ENCODE measurements around the gene MACROD1.

Gene MACROD1

DNA sequence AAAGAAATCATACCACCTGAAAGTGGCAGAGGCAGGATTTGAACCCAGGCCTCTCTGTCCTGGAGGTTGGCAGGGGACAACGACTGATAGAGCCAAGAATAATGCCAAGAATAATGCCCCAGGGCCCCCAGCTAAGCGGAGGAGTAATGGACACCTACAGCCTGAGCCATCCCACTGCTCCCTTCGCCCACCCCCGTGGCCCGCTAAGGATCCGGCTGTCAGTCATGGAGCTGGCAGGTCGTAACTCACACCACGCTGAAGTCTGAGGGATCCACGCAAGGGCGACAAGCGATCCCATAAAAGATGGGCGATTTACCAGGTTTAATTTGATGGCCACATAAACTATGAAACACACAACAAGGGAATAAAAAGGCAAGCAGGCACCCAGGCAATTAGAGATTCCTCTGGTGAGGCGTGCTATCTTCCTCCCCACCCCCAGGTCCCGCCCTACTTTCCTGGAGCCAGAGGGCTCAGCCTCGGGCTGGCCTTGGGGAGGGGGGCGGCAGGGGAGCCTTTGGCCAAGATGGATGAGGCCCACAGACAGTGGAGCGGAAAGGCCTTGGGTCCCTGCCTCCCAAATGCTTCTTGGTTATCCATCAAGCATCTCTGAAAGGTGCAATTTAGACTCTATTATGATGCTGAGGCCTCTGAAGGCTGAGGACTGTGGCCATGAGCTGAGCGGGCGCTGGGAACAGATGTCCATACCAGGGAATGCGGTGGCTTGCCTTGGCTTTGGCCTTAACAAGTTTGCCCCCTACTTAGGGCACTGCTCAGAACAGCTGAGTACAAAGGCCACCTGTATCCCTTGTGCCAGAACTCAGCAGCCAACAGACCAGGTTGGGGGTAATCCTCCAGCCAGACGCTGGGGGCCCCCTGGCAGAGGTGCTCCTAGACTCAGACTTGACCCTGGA is 55.2 kb downstream of the MACROD1 start:
- DNase-seq = no peak

DNA sequence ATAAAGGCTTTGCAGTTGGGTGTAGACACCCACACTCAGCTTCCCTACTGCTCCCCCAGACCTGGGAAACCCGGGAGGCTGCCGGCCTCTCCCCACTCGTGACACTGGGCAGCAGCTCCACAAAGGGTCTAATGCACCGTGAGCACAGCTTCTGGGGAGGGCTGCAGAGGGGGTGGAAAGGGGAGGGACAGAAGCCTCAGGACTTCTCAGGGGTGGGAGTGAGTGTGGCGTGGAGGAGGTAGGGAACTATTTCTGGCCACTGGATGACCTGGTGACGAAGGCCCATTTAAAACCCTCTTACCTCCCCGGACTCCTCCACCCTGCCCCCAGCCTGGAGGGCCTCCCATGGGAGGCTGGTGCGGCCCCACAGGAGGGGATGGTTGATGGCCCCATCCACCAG is 56.6 kb downstream of the MACROD1 start:
- DNase-seq = no peak

DNA sequence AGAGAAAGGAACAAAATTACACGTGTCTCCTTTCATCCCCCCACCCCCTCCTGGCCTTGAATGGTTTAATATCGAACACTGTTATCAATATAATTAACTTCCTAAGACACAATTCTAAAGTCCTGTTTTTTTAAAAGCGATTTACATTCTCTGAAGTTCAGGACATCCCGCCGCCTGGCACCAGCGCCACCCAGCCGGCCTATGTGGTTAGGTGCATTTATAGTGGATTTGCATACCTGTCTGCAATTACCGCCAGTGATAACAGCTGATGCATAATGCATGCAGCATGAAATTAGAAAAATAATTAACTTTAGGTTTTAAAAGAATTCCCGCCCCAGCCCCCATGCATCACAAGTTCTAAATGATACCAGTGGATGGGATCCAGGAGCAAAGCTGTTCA is 58.6 kb downstream of the MACROD1 start:
- DNase-seq = peak; percentile 72

DNA sequence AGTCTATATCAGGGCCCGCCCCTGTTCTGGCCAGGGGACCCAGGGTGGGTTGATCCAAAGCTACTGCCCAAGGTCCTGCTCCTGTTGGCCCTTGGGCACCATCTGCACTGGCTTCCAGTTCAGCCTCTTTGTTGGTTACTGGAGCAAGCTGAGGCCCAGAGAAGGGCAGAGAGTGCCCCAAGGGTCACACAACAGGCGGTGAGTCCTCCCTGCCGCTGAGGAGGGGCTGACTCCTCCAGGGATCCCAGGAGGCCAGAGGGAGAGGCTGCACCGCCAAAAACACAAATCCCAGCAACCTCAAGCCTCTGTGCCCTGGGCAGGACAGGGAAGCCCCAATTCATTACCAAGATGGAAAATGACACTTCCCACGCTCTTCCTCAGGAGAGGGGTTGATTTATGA is 61.3 kb downstream of the MACROD1 start:
- DNase-seq = no peak

DNA sequence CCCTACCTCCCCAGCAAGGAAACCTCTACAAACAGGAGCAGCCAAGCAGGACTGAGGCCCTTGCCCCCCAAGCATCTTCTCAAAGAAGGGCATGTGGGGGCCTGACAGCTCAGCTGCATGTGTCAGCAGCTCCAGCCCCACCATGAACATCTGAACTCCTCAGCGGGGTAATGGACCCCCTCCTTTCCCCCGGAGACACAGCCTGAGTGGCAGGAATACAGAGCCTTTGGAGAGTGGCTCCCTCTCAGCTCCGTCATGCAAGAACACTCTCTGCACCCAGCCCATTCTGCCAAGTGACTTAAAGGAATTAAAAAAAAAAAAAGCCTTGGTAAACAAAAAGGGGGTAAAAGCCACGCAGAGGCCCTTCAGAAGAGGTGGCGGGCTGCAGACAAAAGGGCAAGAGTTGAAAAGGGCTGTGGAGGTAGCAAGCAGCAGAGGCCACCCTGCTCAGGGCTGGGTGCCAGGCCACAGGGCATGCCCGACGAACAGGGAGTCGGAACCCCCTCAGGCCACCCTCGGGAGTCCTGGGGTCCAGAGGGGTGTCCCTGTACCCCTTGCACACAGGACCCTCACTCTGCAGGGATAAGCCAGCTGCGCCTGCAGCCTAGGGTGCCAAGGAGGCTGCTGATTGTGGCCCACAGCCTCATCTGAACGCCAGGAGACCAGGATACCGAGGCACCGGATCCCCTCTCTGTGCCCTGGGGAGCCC is 62.5 kb downstream of the MACROD1 start:
- DNase-seq = no peak

DNA sequence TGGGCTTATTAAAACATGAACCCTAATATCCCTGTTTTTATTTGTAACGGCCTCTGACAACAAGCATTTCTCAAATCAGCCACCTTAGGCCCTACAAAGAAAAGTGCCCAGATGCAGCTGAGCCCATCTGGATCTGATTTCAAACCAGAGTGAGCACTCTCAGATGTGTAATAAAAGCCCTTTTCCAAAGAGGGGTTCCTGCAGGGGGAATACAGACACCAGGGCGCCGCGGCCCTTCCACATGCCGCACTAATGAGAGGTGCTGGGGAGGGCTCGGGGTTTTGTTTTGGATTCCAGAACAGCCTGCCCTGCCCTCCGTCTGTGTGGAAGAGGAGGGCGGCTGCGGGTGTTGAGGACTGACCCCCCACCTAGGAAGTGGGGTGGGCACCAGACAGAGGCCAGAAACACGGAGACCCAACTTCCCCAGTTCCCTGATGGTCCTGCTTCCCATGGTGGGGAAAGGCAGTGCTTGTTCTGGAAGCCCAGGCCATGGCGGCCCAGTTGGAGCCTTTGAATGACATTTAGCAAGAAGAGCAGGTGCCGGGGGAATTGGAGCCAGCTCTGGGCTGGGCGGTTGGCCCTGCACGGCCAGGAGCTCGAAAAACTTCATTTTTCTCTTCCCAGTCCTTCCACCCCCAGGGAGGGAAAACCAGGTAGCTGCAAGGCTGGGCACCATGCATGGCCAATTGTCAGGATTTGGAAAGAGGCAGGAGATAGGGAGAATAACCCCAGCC is 63.7 kb downstream of the MACROD1 start:
- DNase-seq = no peak

DNA sequence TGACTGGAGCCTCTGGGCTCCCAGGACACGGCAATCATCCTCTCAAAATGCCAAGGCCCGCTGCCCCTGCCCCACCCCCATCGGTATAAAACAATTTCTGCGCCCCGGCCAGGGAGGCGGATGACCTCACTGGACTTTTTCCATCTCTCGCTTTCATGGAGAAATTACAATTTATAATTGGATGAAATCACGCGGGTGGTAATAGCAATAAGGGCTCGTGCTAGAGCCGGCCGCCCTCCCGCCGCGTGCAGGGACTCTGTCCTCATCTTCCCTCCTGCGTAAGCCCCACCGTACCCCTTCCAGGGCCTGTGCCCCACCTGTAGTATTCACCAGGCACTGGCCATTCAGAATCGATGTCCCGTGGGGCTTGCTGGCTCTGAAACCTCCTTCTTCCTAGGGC is 64.5 kb downstream of the MACROD1 start:
- no peak for DNase-seq

DNA sequence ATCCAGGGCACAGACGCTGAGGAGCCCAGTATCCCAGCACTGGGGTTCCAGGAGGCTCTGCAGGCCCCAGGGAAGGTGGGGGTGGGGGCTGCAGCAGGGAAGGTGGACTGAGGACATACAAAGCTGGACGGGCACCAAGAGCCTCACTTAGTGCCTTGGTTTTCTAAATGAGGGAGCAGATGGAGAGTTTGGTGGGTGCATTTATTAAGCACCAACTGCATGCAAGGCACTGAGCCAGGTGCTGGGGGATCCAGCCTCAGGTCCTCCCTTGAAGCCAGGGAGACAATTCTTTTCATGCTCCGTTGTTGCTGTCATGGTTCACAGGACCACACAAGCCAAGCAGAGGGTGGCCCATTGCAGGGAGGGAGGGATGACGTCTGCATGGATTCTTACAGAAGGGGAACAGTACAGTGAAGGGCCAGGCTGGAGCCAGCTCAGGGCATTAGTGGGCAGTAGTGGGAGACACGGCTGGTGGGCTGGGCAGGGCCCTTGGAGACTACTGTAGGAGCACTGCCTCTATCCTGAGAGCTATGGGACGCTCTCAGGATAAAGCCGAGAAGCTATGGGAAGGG is 65.0 kb downstream of the MACROD1 start:
- no peak for DNase-seq

DNA sequence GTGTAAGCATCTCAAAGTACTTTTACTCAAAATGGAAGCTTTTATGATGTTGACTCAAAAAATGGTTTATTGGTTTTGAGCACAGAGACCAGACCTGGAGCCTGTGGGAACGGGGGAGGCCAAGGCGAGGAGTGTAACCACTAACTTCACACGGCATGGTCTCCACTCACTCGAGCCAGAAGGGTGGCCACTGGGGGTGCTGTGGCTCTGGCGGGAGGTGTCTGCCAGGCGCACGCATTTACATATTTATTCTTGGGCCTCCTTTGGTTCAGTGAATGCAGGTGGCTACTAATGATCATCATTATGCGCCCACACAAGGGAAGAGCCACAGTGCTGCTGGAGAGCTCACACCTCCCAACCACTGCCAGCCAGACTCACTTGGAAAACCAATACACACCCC is 65.6 kb downstream of the MACROD1 start:
- peak; percentile 73 for DNase-seq

DNA sequence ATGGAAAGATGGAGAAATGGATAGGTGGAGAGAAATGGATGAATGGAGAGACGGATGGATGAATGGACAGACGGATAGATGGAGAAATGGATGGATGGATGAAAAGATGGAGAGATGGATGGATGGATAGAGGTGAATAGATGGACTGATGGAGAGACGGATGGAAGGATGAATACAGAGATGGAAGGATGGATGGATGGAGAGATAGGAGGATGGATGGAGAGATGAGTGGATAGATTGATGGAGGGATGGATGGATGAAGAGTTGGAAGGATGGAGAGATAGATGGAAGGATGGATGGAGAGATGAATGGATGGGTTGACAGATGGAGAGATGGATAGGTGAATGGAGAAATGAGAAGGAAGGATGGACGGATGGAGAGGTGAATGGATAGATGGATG is 66.5 kb downstream of the MACROD1 start:
- no peak for DNase-seq

DNA sequence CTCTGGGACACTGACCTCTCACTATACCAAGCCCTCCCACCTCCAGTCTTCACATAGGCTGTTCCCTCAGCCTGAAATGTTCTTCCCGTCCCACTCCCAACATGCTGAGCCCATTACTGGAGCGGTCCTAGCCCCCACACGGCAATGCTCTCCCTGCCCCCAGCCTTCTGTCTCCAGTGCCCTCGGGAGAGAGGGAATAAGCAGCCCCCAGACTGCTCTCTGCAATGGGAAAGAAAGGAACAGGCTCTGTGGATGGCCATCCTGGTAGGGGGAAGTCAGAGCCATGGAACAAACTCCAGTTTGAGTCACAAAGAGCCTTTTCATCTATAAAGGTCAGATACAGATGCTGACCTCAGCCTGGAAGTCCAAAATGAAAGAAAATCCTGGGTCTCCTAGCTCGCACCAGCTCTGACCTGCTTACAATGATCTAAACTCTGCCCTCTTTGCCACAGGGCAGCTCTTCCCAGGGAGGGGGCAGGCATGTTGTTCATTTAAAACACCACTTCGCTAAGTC is 67.5 kb downstream of the MACROD1 start:
- DNase-seq = no peak

DNA sequence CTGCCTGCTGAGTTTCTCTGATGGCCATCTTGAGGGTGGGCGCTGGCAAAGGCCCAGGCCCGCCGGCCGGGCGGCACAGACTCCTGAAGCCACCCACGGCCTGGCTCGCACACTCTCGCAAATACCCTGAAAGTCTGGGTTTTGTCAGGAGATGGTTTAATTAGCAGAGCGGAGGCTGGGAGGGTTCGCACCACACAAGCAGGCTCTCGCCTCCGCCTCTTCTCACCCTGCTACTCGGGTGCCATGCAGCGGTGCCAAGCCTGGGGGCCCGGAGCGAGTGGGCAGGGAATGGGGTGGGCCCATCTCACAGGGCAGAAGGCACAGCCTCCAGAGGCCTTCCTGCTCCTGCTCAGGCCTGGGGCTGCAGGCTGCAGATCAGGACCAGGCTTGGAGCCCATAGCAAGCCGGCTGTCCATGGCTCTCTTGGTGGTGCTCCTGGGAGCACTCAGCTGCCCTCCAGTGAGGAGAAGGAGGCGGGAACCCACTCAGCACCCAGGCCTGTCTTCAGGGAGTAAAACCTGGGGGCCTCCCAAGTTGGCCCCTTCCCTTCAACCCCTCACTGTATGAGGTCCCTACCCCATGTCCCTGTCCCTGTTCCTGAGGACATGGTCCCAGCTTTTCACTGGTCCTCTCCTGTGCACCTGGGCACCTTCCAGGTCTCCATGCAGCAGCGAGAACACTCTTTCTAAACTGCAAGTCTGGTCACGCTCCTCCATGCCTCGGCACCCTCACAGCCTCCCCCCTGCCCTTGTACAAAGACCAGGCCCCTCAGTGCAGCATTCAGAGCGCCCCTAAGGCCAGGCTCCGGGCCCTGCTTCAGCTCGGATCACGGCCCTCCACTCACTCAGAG is 68.2 kb downstream of the MACROD1 start:
- DNase-seq = no peak

DNA sequence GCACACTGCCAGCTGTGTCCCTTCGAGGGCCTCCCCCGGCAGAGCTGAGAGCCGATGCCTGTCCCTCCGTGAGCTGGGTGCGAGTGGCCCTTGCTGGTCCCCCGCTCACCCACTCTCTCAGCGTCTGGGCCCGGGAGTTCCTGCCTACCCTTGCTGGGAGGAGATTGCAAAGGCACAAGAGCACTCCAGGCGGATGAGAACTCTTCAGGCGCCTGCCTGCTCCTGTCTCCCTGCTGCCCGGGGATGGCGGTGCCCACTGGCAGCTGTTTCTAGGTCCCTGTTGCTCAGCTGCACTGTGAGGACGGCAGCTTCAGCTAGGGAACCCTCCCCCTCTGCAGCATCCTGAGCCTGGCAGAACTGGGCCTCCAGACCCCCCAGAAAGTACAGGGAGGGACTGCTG is 69.1 kb downstream of the MACROD1 start:
- no peak for DNase-seq

DNA sequence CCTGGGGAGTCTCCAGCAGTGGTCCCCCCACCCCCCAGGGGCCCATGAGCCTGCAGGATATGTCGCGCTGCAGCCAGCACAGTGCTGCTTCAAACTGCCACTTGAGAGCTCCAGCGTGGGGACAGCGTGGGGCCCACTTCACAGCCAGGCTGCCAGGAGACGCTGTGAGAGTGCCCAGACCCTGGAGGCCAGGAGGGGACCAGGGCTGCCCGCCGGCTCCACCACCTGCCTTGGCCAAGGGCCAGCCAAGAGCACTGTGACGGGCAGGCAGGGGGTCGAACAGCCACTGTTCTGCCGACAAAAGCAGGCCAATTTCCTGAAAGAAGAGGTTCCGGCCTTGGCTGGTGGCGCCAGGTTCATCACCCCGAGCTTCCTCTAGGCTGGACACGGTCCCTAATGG is 70.0 kb downstream of the MACROD1 start:
- DNase-seq = no peak

DNA sequence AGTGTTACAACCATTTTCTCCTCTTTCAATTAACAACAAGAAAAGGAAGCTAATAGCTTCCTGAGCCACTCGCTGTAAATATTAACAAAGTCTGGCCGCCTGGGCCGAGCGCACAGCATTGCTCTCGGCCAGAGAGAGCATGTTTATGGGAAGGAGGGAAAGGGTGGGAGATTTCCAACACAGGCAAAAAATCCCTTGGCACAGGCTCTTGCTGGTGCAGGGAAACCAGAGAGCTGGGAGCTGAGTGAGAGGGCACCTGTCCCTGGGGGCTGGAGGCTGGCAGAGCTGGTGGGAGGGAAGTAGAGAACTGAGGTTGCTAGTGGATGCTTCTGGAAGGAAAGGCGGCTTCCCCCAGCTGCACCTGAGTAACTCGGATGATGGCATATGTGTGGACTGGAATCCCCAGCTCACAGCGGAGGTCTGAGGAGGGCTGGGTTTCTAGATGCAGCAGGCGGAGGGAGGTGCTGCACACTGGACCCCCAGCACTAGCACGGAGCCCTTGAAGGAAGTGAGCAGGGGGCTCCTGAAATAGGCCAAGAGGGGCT is 70.6 kb downstream of the MACROD1 start:
- DNase-seq = no peak

DNA sequence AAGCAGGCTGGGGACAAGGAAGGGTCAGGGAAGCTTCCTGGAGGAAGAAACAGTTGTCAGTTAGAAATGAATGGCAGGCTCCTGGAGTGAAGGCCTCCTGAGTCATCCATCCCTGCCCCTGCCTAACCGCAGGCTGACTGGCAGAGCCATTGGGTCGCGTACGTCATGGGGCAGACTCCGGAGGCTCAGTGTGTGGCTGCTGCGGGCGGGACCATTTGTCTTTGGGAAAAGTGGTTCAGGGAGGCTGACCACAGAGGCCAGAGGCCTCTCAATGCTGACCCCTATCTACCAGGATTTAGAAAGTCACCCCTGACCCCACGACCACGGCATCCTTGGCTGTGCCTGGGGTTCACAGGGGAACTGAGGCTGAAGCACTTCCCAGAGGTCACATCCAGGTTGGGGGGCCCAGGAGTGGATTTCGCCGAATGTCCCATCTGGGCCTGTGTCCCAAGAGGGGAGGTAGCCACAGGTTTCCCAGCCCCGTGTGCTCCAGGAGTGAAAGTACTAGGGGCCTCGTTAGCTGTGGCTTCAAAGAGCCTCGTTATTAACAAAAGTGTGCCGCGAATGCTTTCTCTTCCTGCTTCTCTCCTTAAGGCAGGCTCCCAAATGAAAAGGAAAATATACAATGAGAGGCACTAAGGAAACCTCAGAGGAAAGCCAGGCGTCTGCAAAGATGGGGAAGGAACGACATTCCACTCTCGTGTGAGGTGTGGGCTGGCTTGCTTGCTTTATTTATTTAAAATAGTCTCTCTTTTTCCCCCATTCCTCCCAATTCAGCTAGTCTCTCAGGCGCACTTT is 71.3 kb downstream of the MACROD1 start:
- DNase-seq = no peak

DNA sequence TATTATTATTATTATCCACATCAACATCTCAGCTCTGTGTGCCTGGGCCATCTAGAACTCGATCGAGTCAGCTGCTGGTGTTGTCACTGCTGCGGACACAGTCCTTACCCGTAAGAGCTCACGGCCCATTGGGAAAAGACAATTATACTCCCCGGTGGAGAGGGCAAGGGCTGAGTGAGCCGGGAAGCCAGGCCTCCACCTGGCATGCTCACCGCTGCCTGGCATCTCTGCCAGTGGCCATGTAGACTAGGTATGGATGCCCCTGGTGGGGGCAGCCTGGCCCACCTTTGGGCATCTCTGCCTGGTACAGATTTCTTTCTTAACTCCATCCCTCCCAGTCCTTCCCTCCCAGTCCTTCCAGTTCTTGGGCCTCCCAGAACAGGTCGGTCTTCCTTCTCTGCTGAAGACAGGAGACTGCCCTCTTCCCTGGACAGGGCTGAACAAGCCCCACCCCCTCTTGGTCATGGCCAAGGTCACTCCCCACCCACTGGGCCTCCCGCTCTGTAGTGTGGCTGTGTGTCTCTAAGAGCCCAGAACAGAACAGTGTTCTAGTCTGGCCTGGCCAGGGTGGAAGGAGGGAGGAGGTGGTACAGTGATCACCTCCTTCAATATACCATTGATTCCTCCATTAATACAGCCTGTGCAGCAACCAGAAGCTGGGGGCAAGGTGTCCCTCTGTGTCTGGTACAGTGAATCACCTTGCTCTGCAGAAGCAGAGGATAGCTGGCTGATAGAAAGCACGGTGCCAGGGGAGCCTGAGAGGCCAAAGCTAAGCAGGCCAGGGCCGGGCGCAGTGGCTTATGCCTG is 72.5 kb downstream of the MACROD1 start:
- DNase-seq = no peak

DNA sequence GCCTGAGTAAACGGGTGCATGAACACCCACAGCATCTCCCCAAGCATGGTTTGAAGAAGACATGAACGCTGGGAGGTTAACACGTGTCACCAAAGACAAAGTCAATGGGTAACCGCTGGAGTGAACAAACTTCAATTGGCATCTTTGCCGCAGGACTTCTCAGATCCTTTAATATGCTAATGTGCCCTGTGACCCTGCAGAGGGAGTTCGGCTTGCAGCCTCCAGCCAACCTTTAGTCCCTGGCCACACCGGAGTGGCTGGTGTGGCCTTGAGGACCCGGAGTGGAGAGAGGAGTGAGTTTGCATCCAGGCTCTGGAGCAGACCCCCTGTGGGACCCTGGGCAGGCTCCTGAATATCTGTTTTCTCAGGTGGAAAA is 73.2 kb downstream of the MACROD1 start:
- DNase-seq = no peak

DNA sequence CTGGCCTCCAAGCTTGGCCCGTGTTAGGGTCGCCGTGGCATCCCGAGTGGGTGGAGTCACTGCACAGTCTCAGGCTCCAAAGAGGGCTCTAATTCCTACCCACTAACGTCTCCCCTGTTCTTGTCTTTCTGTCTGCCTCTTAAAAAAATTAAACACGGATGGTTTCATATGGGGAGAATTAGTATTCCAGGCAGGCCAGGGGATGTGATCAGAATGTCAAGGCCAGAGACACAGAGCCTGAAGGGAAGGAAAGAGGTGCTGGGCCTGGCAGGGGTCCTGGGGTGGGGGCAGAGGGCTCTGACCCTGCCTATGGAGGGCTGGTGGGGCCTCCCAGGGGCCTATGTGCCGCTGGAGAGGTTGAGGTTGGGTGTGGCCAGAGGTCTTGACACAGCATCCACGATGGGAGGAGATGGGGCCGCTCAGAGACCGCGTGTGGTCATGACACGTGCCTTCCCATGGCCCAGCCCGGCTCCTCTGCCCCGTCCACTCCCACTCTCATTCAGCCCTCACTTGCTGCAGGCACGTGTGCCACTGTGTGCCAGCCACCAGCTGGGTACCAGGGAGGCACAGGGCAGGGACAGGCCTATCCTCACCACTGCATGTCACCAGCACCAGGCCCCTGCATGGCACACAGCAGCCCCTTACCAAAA is 73.7 kb downstream of the MACROD1 start:
- DNase-seq = no peak

Measured in NCI-H526 treated with DMSO at 0.1 percent for 48 hours (cell line).